GM12801 (cell line): ENCODE measurements around the gene RNF103.

ENCODE experiments used
- CTCF ChIP-seq: IDR thresholded peaks from one replicate; pipeline ENCODE4 v1.5.1; 2011; ENCODE audit warnings: control low read depth; ENCODE audit not compliant: insufficient read length; ENCODE audit errors: extremely low read depth

The RNF103 gene

GRCh38 chr2:86632672-86633071, 9.0 kb upstream of the RNF103 start:
- TF ChIP-seq CTCF, result no peak

- TF ChIP-seq CTCF, result no peak
Measured at GRCh38 chr2:86631846-86632485, 8.3 kb upstream of the RNF103 start.

- no peak for TF ChIP-seq CTCF
Measured at GRCh38 chr2:86628091-86628522, 4.4 kb upstream of the RNF103 start.

- TF ChIP-seq CTCF, result no peak
Measured at GRCh38 chr2:86627550-86627949, 3.9 kb upstream of the RNF103 start.

GRCh38 chr2:86625096-86625495, 1.4 kb upstream of the RNF103 start:
- TF ChIP-seq CTCF, result no peak

GRCh38 chr2:86624267-86624547, 542 bp upstream of the RNF103 start:
- no peak for TF ChIP-seq CTCF

GRCh38 chr2:86623043-86623493, 597 bp downstream of the RNF103 start:
- no peak for TF ChIP-seq CTCF
